B cell (primary cell): ENCODE results near the gene NCMAP.

Experiments used
- CTCF ChIP-seq: fragments of 200-600 bp; IDR thresholded peaks from one replicate; pipeline ENCODE4 v1.8.0; 2022; ENCODE audit warnings: antibody characterized with exemption, mild to moderate bottlenecking
- EZH2 ChIP-seq: IDR thresholded peaks from 2 replicates; pipeline ENCODE4 v1.6.1; 2012; ENCODE audit warnings: borderline replicate concordance, low read depth, mild to moderate bottlenecking, moderate library complexity, low read length; ENCODE audit not compliant: insufficient read depth, poor library complexity, severe bottlenecking

GRCh38 chr1:24599265-24599664 is 43.4 kb downstream of the NCMAP start:
- TF ChIP-seq EZH2 = no peak
- no peak for TF ChIP-seq CTCF
